Aorta (tissue), 5 donors: ENCODE data around the gene WNT7A. TPM values are rescaled to one million over a fixed set of nuclear protein-coding genes. Genes with fewer than 3 reads are reported as not detected.
A peak's percentile ranks its signal among the peaks of the same experiment; 100 is the strongest.

Source experiments
- ATAC-seq: fragments of 200-7000 bp; cut with Tn5 transposase; one replicate; pipeline ENCODE4 v1.9.1; 2022; ENCODE audit warnings: moderate library complexity; ENCODE audit not compliant: low FRiP score
- DNase-seq, 2 donors: peaks; one replicate each; pipeline ENCODE4 v3.0.0-alpha.2; 2020
- H3K27ac ChIP-seq, 2 donors: one replicate each; pipeline ENCODE4 v1.5.1; 2013; ENCODE audit warnings: low read length in 2 of 2, mild to moderate bottlenecking in 2 of 2, moderate library complexity in 2 of 2, control low read depth in 1 of 2, inconsistent platforms in 1 of 2, low read depth in 1 of 2
- H3K27me3 ChIP-seq, 2 donors: one replicate each; pipeline ENCODE4 v1.6.1; 2013; ENCODE audit warnings: control low read depth in 1 of 2, low read length in 1 of 2, mild to moderate bottlenecking in 1 of 2, moderate library complexity in 1 of 2; ENCODE audit not compliant: insufficient read depth in 2 of 2, control insufficient read depth in 1 of 2
- H3K36me3 ChIP-seq, 2 donors: one replicate each; pipeline ENCODE4 v1.6.1; 2013; ENCODE audit warnings: control low read depth in 1 of 2, low read length in 1 of 2, mild to moderate bottlenecking in 1 of 2; ENCODE audit not compliant: insufficient read depth in 2 of 2, control insufficient read depth in 1 of 2
- H3K4me1 ChIP-seq, 2 donors: one replicate each; pipeline ENCODE4 v1.6.1; 2013; ENCODE audit warnings: low read length in 2 of 2, control low read depth in 1 of 2, mild to moderate bottlenecking in 1 of 2, moderate library complexity in 1 of 2; ENCODE audit not compliant: insufficient read depth in 2 of 2, control insufficient read depth in 1 of 2
- H3K4me3 ChIP-seq, 2 donors: one replicate each; pipeline ENCODE4 v1.5.1; 2013; ENCODE audit warnings: low read length in 2 of 2, control low read depth in 1 of 2, mild to moderate bottlenecking in 1 of 2
- H3K9me3 ChIP-seq: one replicate; pipeline ENCODE4 v1.6.1; 2013; ENCODE audit warnings: mild to moderate bottlenecking, low read length; ENCODE audit not compliant: control insufficient read depth
- WGBS, 2 donors: extraction: QIAGEN DNeasy Blood & Tissue Kit; methylation state at CpG; one replicate each; pipeline ENCODE4 v1.1.7; 2013; 5-methylcytosine and 5-hydroxymethylcytosine counted together
- intact Hi-C, 2 donors: fragments of 100-400 bp; cut with DNase I; formaldehyde crosslinking; loops; one replicate each; pipeline versions ENCODE4 v1.14.2 to v1.15.0; 2022
- polyA plus RNA-seq, 2 donors: library from polyadenylated mRNA; stranded (reverse); fragments of 200-250 nt; gene quantifications; one replicate each; pipeline ENCODE4 v1.2.3, GENCODE V29; 2013
- total RNA-seq, 2 donors: library from RNA; stranded (reverse); fragmentation: NEBNext Ultra II Directional; extraction: Animal tissue kit (Norgen Biotek cat#: 25700); gene quantifications; one replicate each; pipeline ENCODE4 v1.2.1, GENCODE V29; 2021
- donor health status: healthy with polysubstance abuse.
- donor health status: Bipolar disorder and iron deficiency.
- donor health status: DM: no; HTN: no; CAD: no.
- donor health status: DM: no; HTN: no; CAD: no.
- donor health status: DM: yes; HTN: yes; CAD: no.

WNT7A gene
- total and polyA plus RNA-seq, 4 donors, result not detected

DNA sequence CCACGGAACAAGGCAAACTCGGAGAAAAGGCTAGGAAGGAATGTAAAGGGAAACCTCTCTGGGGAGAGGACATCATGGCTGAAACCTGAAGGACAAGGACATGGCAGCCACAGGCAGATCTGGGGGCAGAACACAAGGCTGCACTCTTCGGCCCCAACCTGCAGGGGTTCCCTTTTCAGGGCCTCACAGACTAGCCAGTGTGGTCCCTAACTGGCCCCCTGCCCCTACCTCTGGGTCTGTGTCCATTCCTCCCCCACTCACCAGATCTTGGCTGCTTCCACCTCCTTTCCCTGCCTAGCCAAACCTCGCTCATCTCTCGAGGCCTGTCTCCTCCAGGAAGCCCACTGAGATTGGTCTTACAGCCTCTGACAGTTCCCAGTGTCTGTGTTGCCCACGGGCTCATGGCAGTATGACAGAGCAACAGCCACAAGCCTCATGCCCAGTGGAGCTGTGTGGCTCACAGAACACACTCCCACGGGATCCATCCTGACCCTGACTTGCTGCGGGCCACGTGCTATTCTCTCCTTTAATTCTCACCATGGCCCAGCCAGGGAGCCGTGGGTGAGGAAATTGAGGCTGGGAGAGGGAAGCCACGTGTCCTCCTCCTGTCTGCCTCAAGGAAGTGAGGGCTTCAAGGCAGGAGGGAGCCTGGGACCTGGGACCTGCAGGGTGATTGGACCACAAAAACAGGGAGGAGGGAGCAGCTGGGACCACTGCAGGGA lies 26.5 kb downstream of the WNT7A start:
- no peaks in the 10 kb centered on the region for H3K9me3 ChIP-seq
- 76 to 82% methylated on average over 11 of the region's 11 CpGs for WGBS, 2 donors
- no peak overlapping the region for H3K27ac ChIP-seq
- H3K4me3 ChIP-seq, result no peak overlapping the region
- intact Hi-C loops, result no loop called here
- no peaks in the 10 kb centered on the region for H3K27me3 ChIP-seq
- H3K4me1 ChIP-seq, result no peaks in the 10 kb centered on the region
- no peaks in the 10 kb centered on the region for H3K36me3 ChIP-seq
- DNase-seq (peak in 1 of 2 donors; percentile 52), ATAC-seq (no peak)

DNA sequence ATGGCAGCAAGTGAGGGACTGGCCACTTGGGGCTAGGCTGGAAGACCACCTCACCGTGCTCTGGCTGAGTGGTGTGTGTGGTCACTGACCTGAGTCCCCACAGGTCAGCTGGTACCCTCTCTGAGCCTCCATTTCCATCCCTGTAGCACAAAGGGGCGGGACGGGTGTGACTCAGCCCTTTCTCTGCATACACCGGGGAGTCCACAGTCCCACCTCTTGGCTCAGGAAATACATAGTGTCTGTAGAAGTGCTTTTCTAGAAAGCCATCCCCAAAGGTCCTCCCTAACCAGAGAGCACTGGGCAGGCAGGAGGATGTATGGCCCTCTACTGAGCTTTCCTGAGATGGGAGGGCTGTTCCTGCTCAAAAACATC lies 27.2 kb downstream of the WNT7A start:
- Histone ChIP-seq H3K27ac (no peak overlapping the region), H3K4me3 (no peak overlapping the region), H3K4me1 (no peaks in the 10 kb centered on the region), H3K9me3 (no peaks in the 10 kb centered on the region), H3K27me3 (no peaks in the 10 kb centered on the region), H3K36me3 (no peaks in the 10 kb centered on the region)
- 60 to 71% methylated on average over 4 of the region's 4 CpGs for whole genome bisulfite sequencing, 2 donors
- ATAC-seq (no peak), DNase-seq (peak in 1 of 2 donors; percentile 23)
- intact Hi-C loops, result no loop called here

DNA sequence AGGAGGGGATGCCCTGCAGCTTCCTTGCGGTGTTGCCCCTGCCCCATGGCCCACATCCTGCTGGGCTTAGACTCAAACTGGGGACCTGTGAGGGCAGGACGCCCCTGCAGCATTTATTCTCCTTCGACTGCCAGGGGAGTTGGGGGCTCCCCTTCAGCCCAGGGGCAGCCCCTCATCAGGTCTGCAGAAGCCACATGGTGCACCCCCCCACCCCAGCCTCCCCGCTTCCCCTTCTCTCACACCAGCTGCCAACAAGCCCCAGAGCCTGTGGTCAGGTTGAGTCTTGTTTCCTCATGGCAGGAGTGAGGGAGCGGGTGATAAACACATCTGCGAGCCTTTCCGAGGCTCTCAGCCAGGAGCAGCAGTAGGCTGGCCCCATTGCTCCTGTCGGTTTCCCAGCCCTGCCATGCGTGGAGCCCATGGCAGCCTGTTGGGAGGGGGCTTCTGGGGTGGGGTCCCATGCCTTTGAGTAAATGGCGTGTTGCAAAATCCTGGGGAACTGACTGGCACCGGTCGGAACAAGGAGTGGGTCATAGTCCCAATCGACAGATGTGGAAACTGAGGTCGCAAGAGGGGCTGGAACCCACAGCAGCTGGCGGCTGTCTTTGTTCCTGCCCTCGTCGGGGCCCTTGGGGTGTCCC lies 27.8 kb downstream of the WNT7A start:
- ATAC-seq (no peak), DNase-seq (peak in 1 of 2 donors; percentile 51)
- Histone ChIP-seq H3K36me3 (no peaks in the 10 kb centered on the region), H3K9me3 (no peaks in the 10 kb centered on the region), H3K27me3 (no peaks in the 10 kb centered on the region), H3K4me1 (no peaks in the 10 kb centered on the region), H3K4me3 (no peak overlapping the region), H3K27ac (no peak overlapping the region)
- 83 to 86% methylated on average over 17 of the region's 17 CpGs for WGBS, 2 donors
- intact Hi-C loops, result no loop called here

DNA sequence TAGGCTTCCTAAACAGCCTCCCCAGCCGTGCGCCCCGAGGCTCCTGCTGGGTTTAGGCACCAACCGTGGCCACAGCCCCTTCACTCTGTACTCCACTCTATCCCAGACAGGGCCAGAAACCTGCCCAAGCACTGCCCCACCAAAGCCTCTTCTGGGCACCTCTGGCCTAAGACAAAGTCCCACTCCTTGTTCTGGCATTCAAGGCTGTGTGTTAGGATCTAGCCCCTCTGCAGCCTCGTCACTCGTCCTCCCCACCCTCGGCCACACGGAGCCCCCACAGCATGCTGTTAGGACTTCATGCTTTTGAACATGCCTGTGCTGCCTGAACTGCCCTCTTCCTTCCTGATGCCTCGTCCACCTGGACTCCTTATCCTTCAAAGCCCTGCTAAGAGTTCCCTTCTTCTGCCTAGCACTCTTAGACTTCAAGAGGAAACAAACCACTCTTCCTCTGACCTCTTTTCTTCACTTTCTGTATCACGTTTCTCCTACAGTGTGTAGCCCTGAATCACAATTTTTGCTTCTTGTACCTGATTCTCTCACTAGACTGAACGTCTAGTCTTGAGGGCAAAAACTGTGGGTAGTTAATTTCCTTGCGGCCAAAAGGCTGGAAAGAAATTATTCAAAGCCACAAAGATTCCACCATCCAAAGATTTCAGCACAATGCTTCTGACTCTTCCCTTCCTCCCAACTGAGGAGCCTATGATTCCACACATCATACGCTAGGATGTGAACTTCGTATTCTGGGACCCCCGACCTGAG lies 28.6 kb downstream of the WNT7A start:
- Histone ChIP-seq H3K9me3 (no peaks in the 10 kb centered on the region), H3K27ac (no peak overlapping the region), H3K4me1 (no peaks in the 10 kb centered on the region), H3K4me3 (no peak overlapping the region), H3K27me3 (no peaks in the 10 kb centered on the region), H3K36me3 (no peaks in the 10 kb centered on the region)
- intact Hi-C loops, result no loop called here
- no peak for ATAC-seq
- DNase-seq, result peak in 1 of 2 donors; percentile 47
- WGBS, 2 donors, result 80 to 84% methylated on average over 15 of the region's 15 CpGs

DNA sequence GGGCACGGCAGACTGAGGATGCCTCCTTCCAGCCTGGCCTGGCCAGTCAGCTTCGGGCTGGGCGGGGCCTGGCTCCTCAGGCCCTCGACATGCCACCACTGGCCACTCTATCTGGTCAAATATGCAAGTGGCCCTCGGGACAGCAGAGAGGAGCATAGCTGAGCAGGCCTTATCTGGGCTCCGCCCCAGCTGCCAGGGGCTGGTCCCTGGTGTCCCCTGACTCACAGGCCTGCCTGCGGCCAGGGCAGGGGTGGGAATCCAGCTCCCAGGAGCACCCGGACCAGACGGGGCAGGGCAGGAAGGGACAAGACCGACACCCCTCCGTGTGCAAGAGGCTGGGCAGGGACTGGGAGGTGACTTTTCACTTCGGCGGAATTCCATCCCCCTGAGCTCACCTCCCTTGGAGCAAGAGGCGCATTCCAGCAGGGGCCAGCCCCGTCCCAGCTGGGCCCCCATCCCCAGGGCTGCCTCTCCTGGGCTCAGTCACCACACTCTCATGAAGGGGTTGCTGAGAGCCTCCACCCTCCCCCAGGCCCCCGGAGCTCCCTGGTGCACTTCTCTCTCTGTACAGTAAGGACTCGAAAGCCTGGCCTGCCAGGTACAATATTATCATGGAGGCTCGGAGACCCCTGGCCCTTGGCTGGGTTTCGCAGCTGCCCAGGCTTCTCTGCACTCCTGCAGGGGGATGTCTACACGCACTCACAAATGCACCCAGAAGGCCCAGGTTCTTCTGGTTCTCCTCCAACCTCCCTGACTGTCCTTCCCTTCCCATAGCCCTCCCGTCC lies 29.5 kb downstream of the WNT7A start:
- H3K9me3 ChIP-seq, result no peaks in the 10 kb centered on the region
- WGBS, 2 donors, result 36 to 37% methylated on average over 20 to 21 of the region's 21 CpGs
- H3K27ac ChIP-seq, result no peak overlapping the region
- no peaks in the 10 kb centered on the region for H3K4me1 ChIP-seq
- H3K27me3 ChIP-seq, result no peaks in the 10 kb centered on the region
- H3K36me3 ChIP-seq, result no peaks in the 10 kb centered on the region
- H3K4me3 ChIP-seq, result no peak overlapping the region
- DNase-seq (peak in 1 of 2 donors; percentile 47), ATAC-seq (no peak)
- intact Hi-C loops, result no loop called here

DNA sequence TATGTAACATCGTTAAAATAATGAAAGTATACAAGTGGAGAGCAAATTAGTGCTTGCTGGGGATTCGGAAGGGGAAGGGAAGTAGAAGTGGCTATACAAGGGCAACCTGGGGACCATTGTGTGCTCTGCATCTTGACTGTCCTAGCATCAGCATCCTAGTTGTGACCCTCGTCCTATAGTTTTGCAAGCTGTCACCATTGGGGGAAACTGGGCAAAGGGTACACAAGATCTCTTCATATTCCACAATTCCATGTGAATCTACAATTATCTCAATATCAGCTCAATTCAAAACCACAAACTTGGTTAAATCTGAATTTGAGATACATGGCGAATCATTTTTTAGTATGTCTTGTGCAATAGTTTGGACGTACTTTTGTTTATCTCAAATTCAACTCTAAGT lies 30.9 kb downstream of the WNT7A start:
- H3K36me3 ChIP-seq, result no peaks in the 10 kb centered on the region
- H3K27ac ChIP-seq, result no peak overlapping the region
- ATAC-seq (no peak), DNase-seq (no peak)
- no peaks in the 10 kb centered on the region for H3K9me3 ChIP-seq
- no peak overlapping the region for H3K4me3 ChIP-seq
- no peaks in the 10 kb centered on the region for H3K4me1 ChIP-seq
- no peaks in the 10 kb centered on the region for H3K27me3 ChIP-seq
- 83 to 88% methylated on average over 5 of the region's 5 CpGs for WGBS, 2 donors
- intact Hi-C loops, result no loop called here

DNA sequence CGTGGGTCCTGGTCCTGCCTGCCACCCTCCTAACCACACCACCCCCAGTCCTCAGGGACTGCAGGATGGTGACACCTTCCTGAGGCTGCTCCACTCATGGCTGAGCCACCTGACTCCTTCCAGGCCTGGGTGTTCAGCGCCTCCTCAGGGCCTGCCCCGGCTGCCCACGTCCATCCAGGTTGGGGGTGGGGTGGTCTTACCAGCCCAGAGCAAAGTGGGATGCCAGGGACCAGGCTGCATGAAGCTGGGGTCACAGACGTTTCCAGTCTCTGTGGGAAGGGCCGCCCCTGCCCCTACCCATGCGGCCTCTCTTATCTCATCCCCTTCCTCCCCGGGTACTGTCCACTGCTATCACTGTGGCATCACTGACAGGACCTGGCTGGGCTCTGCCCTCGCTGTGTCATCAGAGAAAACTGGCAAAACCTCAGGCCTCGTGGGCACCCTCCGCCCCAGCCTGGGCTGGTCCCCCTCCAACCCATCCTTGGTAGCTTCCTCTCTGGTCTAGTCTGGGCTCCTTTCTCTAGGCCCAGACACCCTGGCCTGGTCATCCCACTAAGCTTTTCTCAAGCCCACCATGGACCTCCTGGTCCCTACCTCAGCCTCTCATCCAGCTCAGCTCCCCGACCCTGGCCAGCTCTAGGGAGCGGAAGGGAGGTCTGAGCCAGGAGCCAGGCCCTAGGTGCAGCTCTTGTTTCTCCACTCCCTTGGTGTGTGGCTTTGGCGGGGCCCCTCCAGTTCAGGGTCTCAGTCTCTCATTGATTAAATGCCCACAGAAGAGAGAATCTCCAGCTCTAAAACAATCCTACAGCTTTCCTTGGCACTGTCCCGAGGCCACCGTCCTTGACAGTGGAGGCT lies 32.9 kb downstream of the WNT7A start:
- no peak for ATAC-seq
- intact Hi-C loops, result no loop called here
- no peaks in the 10 kb centered on the region for H3K27me3 ChIP-seq
- no peaks in the 10 kb centered on the region for H3K9me3 ChIP-seq
- H3K4me3 ChIP-seq, result no peak overlapping the region
- no peaks in the 10 kb centered on the region for H3K4me1 ChIP-seq
- no peak overlapping the region for H3K27ac ChIP-seq
- DNase-seq, result peak in 1 of 2 donors; percentile 49
- WGBS, 2 donors, result 72 to 76% methylated on average over 16 of the region's 16 CpGs
- H3K36me3 ChIP-seq, result no peaks in the 10 kb centered on the region

DNA sequence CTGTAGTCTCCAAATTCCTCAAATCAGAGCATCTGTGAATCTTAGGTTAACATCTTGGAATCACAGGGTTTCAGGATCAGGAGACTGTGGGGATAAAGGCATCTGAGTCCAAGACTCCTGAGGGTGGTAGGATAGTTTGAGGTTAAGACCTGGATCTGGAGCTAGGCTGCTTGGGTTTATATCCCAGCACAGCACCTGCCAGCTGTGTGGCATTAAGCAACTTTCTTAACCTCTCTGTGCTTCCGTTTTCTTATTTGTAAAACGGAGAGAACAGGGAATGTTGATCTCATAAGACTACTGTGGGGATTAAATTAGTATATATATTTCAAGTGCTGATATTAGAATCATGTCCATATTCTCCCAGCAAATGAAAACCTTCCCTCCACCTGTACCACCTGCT lies 33.6 kb downstream of the WNT7A start:
- Histone ChIP-seq H3K9me3 (no peaks in the 10 kb centered on the region), H3K36me3 (no peaks in the 10 kb centered on the region), H3K4me1 (no peaks in the 10 kb centered on the region), H3K27me3 (no peaks in the 10 kb centered on the region), H3K4me3 (no peak overlapping the region), H3K27ac (no peak overlapping the region)
- intact Hi-C loops, result no loop called here
- ATAC-seq (no peak), DNase-seq (no peak)
- WGBS, 2 donors, result 86 to 89% methylated on average over 2 of the region's 2 CpGs
